ENCODE results near the gene POLE.

DNA sequence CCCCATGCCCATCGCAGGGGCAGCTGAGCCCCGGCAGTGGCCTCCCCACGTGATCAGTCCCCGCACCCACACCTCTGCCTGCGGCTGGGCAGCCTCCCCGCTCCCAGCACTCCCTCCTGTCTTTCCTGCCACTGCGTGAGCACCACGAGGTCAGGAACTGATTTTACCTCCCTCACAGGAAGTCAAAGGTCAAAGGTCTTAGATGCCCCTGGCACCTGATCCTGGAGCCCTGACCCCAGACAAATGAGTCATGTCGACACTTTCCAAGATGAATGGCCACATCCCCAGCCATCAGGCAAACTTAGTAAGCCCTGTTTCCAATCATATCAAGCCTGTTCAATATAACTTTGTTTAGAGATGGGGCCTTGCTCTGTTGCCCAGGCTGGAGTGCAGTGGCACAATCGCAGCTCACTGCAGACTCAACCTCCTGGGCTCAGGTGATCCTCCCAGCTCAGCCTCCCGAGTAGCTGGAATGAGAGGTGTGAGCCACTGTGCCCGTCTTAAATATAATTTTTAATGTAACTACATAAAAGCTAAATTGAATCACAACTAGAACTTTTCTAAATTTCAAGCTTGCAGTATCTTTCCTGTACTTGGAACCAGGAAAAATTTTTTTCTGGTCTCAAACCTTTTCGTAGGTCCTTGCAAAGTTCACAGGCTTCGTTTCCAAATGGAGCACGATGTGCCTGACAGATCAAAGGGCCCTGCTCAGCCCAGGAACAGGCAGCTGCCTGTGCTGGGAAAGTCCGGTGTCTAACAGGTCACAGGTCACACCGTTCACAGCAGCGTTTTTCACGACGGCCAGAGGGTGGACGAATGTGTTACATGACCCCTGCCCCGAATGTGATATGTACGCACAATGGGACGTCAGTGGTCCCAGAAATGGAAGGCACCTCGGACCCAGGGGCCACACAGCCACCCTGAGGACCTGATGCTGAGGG lies 78.6 kb downstream of the POLE start:
- TF ChIP-seq POLR2A (IDR thresholded peaks at IDR 0.05; ENCODE audit: low read depth, low read length) (no peak), POLR2AphosphoS5 (IDR thresholded peaks at IDR 0.05; ENCODE audit: low read depth, low read length) (no peak)
